GM12878 (cell line): ENCODE data around the gene DUS1L. TPM values are rescaled to one million over a fixed set of nuclear protein-coding genes. Genes with fewer than 3 reads are reported as not detected.

Experiments
- ATAC-seq: fragments of 200-7000 bp; cut with Tn5 transposase; 3 replicates; pipeline ENCODE4 v1.9.1; 2020; ENCODE audit warnings: mild to moderate bottlenecking, moderate library complexity
- BruUV-seq: library from RNA; stranded (reverse); fragments of 400-500 nt; replicated peaks from 2 replicates; lab custom pipeline; 2021; lab: Mats Ljungman, UMichigan
- CTCF ChIA-PET: fragments of 300-600 bp; sonication (Branson Sonifier 250); formaldehyde crosslinking; extraction: SDS; loops from one replicate; lab custom pipeline; 2021; ENCODE audit warnings: inconsistent platforms; lab: Yijun Ruan, JAX
- POLR2A ChIA-PET: fragments of 350-600 bp; formaldehyde crosslinking; extraction: SDS; loops from one replicate; lab custom pipeline; 2021; ENCODE audit warnings: inconsistent platforms; lab: Charles Lee
- RAD21 ChIA-PET: fragments of 300-600 bp; sonication (Branson Sonifier 250); formaldehyde crosslinking; loops from one replicate; lab custom pipeline; 2023; ENCODE audit warnings: antibody characterized with exemption; ENCODE audit not compliant: unreplicated experiment; lab: Charles Lee
- SMC1A ChIA-PET: fragments of 300-600 bp; sonication (Branson Sonifier 250); formaldehyde crosslinking; loops from one replicate; lab custom pipeline; 2023; ENCODE audit not compliant: unreplicated experiment, uncharacterized antibody; lab: Charles Lee
- DNase-seq: peaks from one replicate; pipeline ENCODE4 v3.0.0-alpha.2; 2011; ENCODE audit warnings: low read depth, low spot score
- FAIRE-seq: peaks from 3 replicates; lab custom pipeline; 2011; peaks lifted over from hg19 to GRCh38; lab: Jason Lieb, UNC
- H2AFZ ChIP-seq: 2 replicates; pipeline ENCODE4 v1.6.0; 2011; ENCODE audit warnings: low read depth, low read length, control low read depth; ENCODE audit not compliant: control insufficient read depth
- H3K27ac ChIP-seq: 2 replicates; pipeline ENCODE4 v1.5.1; 2011; ENCODE audit warnings: control low read depth; ENCODE audit not compliant: control insufficient read depth, insufficient read depth
- H3K27me3 ChIP-seq, 2 experiments: replicated peaks in 1 of 2; 2 replicates each; pipeline versions ENCODE4 v1.6.0 to v1.6.1; 2011; ENCODE audit warnings: low read length in 1 of 2; ENCODE audit not compliant: control insufficient read depth in 2 of 2, insufficient read depth in 2 of 2
- H3K36me3 ChIP-seq, 2 experiments: 2 replicates each; pipeline ENCODE4 v1.5.1; 2011; ENCODE audit warnings: low read length in 1 of 2; ENCODE audit not compliant: control insufficient read depth in 2 of 2, insufficient read depth in 2 of 2
- H3K4me1 ChIP-seq: 2 replicates; pipeline ENCODE4 v1.6.1; 2011; ENCODE audit warnings: mild to moderate bottlenecking, low read length, moderate library complexity, mixed read lengths; ENCODE audit not compliant: control insufficient read depth, insufficient read depth
- H3K4me2 ChIP-seq: 2 replicates; pipeline ENCODE4 v1.6.0; 2011; ENCODE audit warnings: control low read depth; ENCODE audit not compliant: control insufficient read depth, insufficient read depth
- H3K4me3 ChIP-seq: fragments of 200-600 bp; sonication (generic); 2 replicates; pipeline ENCODE4 v1.5.1; 2016
- H3K79me2 ChIP-seq: 2 replicates; pipeline ENCODE4 v1.6.0; 2011; ENCODE audit warnings: low read length; ENCODE audit not compliant: control insufficient read depth, insufficient read depth
- H3K9ac ChIP-seq: 2 replicates; pipeline ENCODE4 v1.8.0; 2011; ENCODE audit warnings: low read length, control low read depth, mixed read lengths; ENCODE audit not compliant: control insufficient read depth, insufficient read depth
- H3K9me3 ChIP-seq: replicated peaks from 3 replicates; pipeline ENCODE4 v1.5.1; 2011; ENCODE audit warnings: mild to moderate bottlenecking, low read length; ENCODE audit not compliant: control insufficient read depth, insufficient read depth
- H4K20me1 ChIP-seq: 2 replicates; pipeline ENCODE4 v1.6.0; 2011; ENCODE audit not compliant: control insufficient read depth, insufficient read depth
- BCL11A ChIP-seq: IDR thresholded peaks from 2 replicates; pipeline ENCODE4 v1.6.1; 2011; ENCODE audit warnings: low read depth, low read length
- BHLHE40 ChIP-seq, 2 experiments: fragments of 450-650 bp in 1 of 2; IDR thresholded peaks; 2 replicates each; pipeline ENCODE4 v1.6.1; 2011 to 2017; ENCODE audit warnings: low read depth in 2 of 2, borderline replicate concordance in 1 of 2, improper control_type of control experiment in 1 of 2, low read length in 1 of 2, mild to moderate bottlenecking in 1 of 2
- HCFC1 ChIP-seq: fragments of 150-350 bp; IDR thresholded peaks from 2 replicates; pipeline ENCODE4 v1.6.1; 2014; ENCODE audit warnings: low read length
- POLR2A ChIP-seq: IDR thresholded peaks from 2 replicates; pipeline ENCODE4 v1.6.1; 2011; ENCODE audit warnings: low read depth, mild to moderate bottlenecking, low read length
- ZZZ3 ChIP-seq: IDR thresholded peaks from 2 replicates; pipeline ENCODE4 v1.6.1; 2011; ENCODE audit warnings: low read depth; ENCODE audit not compliant: control insufficient read depth, insufficient read length
- WGBS: methylation state at CpG from one replicate; pipeline ENCODE4 v1.1.6; 2016; ENCODE audit warnings: low lambda C conversion rate; ENCODE audit not compliant: insufficient replicate concordance, insufficient coverage; ENCODE audit errors: missing lambda C conversion rate; 5-methylcytosine and 5-hydroxymethylcytosine counted together
- in situ Hi-C: fragments of 300-500 bp; cut with MboI; formaldehyde crosslinking; loops from 9 replicates; pipeline ENCODE4 v1.14.3; 2018; ENCODE audit warnings: mixed read lengths
- intact Hi-C: fragments of 100-400 bp; cut with micrococcal nuclease; formaldehyde crosslinking; loops from one replicate; pipeline ENCODE4 v1.14.2; 2022; ENCODE audit not compliant: unreplicated experiment
- polyA plus RNA-seq, 11 experiments: library from polyadenylated mRNA; depleted of rRNA in 4 of 11; unstranded in 6 of 11; stranded (reverse) in 5 of 11; fragments of >200 nt; fragmentation: Nextera tagmentation in 4 of 11; fragmentation: Illumina TruSeq in 1 of 11; extraction: Ambion mirVana in 4 of 11; extraction: Trizol in 1 of 11; gene quantifications; 1 replicate in 1 of 11; 2 replicates in 10 of 11; pipeline versions ENCODE4 v1.2.1 to v1.2.3, GENCODE V29; 2011 to 2016; ENCODE audit warnings: inconsistent platforms in 2 of 11, missing spikeins in 2 of 11, low read depth in 1 of 11
- total RNA-seq, 4 experiments: library from RNA; depleted of rRNA in 3 of 4; stranded (reverse); fragments of >200 nt in 3 of 4; fragmentation: Illumina TruSeq in 1 of 4; extraction: Trizol in 1 of 4; gene quantifications; 2 replicates each; pipeline versions ENCODE4 v1.2.1 to v1.2.3, GENCODE V29; 2013 to 2021
- TF ChIP-seq, protein P1 (sequence below): IDR thresholded peaks from 2 replicates; pipeline ENCODE4 v1.6.1; 2012; ENCODE audit warnings: low read depth, low read length, improper control_type of control experiment

DUS1L gene
- total and polyA plus RNA-seq, 10 of the 15 experiments (the other 5 are each of a cell fraction or from before 2014, with no cell fraction given): 6.1 to 157 (median 44.5) TPM

DNA sequence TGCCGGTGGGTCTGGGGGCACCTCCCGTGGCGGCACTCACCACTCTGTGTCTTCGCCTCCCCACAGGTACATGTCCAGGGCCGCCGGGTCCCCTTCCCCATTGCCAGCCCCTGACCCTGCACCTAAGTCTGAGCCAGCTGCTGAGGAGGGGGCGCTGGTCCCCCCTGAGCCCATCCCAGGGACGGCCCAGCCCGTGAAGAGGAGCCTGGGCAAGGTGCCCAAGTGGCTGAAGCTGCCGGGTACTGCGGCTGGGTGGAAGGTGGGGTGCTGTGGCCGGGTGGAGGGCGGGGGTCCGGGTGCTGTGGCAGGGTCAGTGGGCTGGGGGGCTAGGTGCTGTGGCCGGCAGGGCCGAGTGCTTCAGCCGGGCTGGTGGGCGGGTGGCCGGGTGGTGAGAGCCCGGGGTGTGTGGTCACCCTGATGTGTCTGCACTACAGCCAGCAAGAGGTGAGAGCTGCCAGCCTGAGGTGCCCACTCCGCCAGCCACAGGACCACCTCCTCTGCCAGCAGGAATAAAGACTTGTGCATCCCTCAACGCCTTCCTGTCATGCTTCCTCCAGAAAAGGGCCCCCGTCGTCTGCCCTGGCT, 48.6 kb downstream of the DUS1L start:
- 92% methylated on average over 13 of the region's 24 CpGs for WGBS
- H2AFZ ChIP-seq: no peak overlapping the region
- no peak overlapping the region for H3K4me2 ChIP-seq
- ATAC-seq (no peak), FAIRE-seq (no peak)
- no peaks in the 10 kb centered on the region for H4K20me1 ChIP-seq
- POLR2A ChIA-PET: no interaction called here
- no peak overlapping the region for H3K27ac ChIP-seq
- H3K4me3 ChIP-seq: no peak overlapping the region
- no peak for TF ChIP-seq ZZZ3
- TF ChIP-seq BHLHE40 (IDR thresholded peaks at IDR 0.05; ENCODE audit: borderline replicate concordance in 1 of 2, low read depth in 2 of 2, low read length in 1 of 2): no peak
- TF ChIP-seq, protein P1, sequence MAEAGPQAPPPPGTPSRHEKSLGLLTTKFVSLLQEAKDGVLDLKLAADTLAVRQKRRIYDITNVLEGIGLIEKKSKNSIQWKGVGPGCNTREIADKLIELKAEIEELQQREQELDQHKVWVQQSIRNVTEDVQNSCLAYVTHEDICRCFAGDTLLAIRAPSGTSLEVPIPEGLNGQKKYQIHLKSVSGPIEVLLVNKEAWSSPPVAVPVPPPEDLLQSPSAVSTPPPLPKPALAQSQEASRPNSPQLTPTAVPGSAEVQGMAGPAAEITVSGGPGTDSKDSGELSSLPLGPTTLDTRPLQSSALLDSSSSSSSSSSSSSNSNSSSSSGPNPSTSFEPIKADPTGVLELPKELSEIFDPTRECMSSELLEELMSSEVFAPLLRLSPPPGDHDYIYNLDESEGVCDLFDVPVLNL: no peak
- TF ChIP-seq POLR2A: peak; percentile 15; the same call in 1 of the 2 replicates
- TF ChIP-seq BCL11A: no peak
- no peak for TF ChIP-seq HCFC1
- TF ChIP-seq, all 136 proteins: peak for 1
- Histone ChIP-seq H3K36me3 (no peaks in the 10 kb centered on the region; a peak in 2 of 4 replicates), H3K9ac (no peak overlapping the region), H3K4me1 (peaks cover 5% of the 10 kb centered on the region), H3K27me3 (no peaks in the 10 kb centered on the region), H3K79me2 (peaks cover 14% of the 10 kb centered on the region), H3K9me3 (no peaks in the 10 kb centered on the region)
- ChIA-PET RAD21 (interaction anchor here (1.8 kb wide), 1 partner anchor 57 kb away, joined by 6 read pairs; no protein-coding TSS in a partner anchor), SMC1A (no interaction called here), CTCF (no interaction called here)
- BruUV-seq: no TSS peak
- intact Hi-C loops (no loop called here), in situ Hi-C loops (no loop called here)
- DNase-seq: no peak
